HS-27A (cell line): ENCODE results near the gene LEF1.

ENCODE experiments used
- DNase-seq: peaks from one replicate; pipeline ENCODE4 v3.0.0-alpha.2; 2012; ENCODE audit warnings: low read depth, missing footprints

The LEF1 gene

GRCh38 chr4:108110450-108110849 is 58.3 kb downstream of the LEF1 start:
- no peak for DNase-seq

DNA sequence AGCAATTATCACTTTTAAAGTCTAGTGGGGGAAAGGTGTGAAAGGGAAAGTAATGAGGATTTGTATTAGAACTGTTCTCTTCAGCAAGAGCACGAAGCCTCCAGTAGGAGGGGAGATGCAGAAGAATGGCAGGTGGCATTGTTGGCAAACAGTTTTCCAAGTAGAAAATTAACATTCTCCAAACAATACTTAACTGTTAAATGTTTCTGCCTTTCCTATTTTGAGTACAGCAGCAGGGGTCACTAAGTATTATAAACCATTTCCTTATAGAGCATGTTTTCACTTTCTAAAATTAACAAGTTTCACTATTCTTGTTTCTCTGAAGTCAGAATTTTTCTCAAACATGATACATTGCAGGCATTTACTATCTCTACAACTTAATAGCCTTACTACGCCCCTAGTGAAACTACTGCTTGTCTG is 58.7 kb downstream of the LEF1 start:
- no peak for DNase-seq

DNA sequence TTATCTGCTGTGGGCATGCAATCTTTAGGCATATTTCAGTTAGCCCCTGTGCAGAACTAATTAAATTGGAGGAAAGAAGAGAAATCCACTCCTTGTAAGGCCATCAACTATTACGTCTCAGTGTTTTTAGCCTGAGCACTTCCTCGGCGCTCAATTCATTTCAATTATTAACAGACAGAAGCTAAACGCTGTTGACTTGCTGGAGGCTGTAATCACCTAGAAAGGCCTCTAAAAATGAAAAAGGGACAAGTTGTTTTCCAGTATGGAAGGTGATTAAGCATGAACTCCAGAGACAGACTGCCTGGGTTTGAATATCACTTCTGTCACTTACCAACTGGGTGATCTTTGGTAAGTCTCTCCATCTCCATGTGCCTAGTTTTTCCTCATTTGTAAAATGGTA is 59.6 kb downstream of the LEF1 start:
- DNase-seq = no peak

DNA sequence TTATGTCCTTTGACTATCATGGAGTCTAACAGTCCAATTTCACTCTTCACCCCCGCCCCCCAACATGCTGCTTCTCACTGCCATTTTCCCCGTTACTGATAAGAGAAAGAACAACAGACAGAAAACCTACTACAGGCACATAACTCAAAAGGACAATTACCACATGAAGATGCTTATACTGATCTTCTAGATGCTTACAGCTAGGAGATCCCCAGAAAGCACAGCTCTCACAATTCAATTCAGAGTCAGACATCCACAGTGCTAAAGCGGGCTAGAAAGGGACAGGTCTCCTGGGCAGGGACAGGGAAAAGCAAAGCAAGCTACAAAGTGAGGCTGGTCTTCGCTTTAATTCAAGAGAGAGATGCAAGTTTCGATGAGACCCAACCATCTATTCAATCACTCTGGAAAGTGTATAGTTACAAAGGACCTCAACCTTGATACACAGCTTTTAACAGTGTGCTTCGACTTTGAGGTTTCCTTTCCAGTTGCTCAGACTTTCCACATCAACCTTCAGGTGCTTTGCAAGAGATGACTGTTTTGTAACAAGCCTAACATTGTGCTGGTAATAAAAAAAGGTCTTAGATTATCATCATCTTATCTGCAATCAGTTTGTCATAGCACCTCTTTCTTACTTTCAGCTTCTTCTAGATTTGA is 60.9 kb downstream of the LEF1 start:
- no peak for DNase-seq

DNA sequence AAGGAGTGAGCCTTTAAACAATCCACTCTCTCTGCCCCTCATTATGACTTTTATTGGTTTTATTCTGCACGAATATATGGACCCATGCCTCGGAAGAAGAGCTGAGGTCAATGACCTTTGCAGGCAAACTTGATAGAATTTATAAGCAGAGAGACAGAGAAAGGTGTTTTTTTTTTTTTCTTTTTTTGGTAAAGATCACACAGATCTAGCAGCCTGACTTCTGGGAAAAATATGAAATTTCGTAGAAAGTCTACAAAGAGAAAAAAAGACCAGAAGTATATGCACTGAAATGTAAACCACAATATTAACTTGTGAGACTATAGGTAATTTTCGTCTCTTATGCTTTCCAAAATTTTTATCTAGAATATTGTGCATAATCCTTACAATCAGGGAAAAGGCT is 61.6 kb downstream of the LEF1 start:
- no peak for DNase-seq

- DNase-seq = no peak
Measured at GRCh38 chr4:108106186-108106585, 62.5 kb downstream of the LEF1 start.

DNA sequence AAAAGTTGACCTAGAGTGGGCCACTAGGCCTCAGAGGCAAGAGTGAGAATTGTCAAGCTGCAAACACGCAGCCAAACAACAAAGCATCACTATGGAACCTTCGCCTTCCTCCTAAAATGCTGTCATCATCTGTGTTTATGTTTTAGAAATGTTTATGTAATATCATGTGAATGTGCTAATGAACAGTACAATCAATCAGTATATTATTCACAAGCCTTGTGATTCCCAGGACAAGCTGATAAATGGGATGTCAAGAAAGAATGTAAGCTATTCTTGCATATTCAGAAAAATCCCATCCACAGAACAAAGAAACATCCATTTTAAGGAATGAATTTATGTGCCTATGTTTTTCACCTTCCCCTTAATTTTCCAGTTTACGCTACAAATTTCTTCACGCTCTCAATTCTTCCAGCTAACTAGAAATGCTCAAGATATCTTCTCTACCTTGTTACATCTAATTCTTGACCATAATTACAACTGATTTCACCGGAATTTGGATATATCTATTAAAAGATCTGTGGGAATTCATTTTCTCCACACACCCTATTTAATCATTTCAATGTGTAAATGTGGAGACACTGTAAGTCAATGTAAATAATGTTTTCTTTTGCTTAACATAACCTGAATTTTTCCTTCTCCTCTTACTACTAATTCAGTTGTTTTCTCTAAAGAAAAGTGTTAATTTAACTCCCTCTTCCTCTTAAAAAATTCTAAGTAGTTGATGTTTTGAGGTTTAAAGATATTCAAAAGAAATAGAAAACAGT is 65.5 kb downstream of the LEF1 start:
- no peak for DNase-seq

- DNase-seq = no peak
Measured at GRCh38 chr4:108100827-108101226, 67.9 kb downstream of the LEF1 start.

- no peak for DNase-seq
Measured at GRCh38 chr4:108099838-108100237, 68.9 kb downstream of the LEF1 start.

DNA sequence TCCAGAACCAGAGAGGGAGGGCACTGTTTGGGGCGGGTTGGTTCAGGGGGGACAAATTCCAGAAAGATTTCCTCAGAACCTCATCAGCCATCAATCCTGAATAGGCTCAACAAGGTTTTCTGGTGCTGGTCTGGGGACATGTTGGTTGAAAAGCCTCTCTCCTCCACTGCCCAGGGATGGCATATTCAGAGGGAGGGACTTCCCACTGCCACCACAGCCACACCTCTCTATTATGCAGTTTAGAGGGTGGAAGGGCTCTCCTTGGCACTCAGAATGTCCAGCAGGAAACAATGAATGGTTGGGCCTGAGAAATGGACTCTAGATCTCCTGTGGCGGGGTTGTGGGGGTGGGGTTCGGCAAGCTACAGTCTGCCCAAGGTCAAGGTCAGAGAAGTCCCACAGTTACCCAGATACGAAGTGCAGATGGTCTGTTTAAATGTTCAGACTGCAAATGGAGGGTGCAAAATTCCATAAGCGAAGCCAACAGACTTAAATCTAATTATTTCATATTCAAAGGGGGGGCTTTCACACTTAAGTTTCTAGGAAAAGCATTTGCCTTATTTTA is 70.7 kb downstream of the LEF1 start:
- DNase-seq = no peak

- DNase-seq = no peak
Measured at GRCh38 chr4:108094923-108095482, 73.7 kb downstream of the LEF1 start.

- DNase-seq = no peak
Measured at GRCh38 chr4:108094131-108094530, 74.6 kb downstream of the LEF1 start.

DNA sequence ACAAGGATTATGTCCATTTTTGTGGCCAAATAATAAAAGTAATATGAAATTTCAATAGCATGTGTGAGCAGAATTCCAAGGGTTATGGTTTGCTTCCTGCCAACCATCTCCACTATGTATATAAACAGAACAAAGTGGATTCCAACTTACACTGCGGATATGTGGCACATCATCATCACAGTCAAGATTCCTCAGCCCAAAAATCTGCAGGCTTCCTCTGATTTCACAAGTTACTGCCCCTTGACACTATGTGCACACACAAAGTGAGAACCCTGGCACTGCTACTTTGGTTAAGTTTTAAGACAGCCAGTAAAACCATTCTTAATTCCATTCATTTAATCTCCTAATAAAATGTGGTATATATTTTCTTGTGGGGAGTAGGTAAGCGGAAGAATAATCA is 76.4 kb downstream of the LEF1 start:
- no peak for DNase-seq

- DNase-seq = no peak
Measured at GRCh38 chr4:108087293-108087967, 81.3 kb downstream of the LEF1 start.

- no peak for DNase-seq
Measured at GRCh38 chr4:108081256-108081655, 87.5 kb downstream of the LEF1 start.

DNA sequence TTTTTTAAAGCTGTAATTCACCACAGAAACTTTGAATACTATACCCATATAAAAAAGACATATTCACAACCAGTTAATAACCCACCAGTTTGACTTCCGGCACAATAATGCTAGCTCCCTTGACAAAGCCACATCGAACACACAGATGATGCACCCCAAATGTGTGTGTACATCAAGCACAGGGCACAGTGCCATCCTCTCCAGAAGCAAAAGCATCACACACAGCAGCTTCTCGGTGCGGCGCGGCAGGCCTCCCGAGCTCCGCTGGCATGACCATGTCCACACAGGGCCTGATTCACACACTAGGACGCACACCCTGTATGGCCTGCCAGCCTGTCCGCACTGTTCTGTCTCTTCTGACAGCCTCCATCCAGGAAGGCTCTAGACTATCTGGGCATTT is 88.0 kb downstream of the LEF1 start:
- DNase-seq = no peak

DNA sequence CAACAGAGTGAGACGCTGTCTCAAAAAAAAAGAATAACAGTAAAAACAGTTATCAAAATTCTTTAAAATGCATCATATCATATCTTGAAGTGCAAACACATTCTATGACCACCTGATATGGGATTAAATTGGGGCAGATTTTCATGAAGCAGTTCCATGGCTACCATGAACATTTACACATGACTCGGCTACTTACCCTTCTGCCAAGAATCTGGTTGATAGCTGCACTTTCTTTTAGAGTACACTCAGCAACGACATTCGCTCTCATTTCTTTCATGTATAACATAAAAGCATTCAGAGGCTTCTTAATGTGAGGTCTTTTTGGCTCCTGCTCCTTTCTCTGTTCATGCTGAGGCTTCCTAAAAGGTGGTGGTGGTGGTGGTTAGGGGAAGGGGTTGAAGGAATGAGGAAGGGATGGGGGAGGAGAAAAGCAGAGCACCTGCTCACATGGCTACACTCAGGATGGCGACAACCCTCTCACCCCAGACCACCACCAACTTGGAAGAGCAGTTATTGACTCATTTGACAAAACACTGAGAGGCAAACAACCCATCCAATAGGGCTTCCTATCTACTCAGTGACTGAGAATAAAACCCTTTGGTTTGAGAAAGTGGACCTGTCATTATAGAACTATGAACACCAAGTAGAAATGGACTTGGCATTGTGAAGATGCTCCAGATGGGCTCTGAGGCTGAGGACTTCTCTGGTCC is 90.6 kb downstream of the LEF1 start:
- no peak for DNase-seq

DNA sequence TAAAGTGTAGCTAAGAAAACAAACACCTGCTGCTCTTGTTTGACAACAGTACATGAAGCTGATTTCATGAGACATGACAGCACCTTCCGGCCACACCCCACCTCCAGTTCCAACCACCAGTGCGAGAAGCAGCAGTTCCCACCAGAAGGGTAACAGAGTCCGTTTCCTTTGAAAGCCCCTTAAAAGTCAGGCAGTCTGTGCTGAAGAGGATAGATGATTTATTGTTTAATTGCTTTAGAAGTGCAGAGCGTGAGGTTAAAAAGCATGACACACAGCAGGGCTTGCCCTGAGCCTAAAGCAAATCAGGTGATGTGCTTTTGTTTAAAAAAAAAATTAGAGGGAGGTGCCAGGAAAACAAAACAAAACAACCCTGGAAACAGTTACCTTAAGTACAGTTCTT is 96.4 kb downstream of the LEF1 start:
- no peak for DNase-seq

- no peak for DNase-seq
Measured at GRCh38 chr4:108070775-108071174, 98.0 kb downstream of the LEF1 start.

GRCh38 chr4:108068442-108068841 is 100.3 kb downstream of the LEF1 start:
- no peak for DNase-seq

GRCh38 chr4:108060686-108061321 is 107.9 kb downstream of the LEF1 start:
- DNase-seq = no peak
